ENCODE results near the gene ACBD6.

Gene ACBD6

DNA sequence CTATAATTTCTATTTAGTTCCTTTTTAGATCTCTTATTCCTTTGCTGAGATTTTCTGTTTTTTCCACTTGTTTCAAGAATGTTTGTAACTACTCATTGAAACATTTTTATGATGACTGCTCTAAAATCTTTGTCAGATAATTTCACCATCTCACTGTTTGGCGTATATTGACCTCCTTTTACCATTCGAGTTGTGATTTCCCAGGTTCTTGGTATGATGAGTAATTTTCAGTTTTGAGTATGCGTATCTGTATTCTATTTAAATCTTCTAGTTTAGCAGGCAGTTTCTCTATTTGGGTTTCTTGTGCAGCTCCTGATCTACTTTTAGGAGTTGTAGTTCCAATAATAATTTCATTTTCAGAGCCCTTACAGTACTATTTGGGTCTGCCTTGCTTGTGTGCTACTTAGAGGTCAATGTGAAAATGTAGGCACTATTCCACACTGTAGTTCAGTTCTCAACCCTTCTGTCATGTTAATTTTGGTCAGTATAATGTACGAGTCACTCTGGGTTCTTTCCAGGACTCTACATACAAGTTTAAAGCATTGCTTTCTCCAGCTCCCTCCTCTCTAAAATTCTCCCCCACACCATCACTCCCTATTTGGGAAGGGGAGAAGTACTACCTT is 115.5 kb downstream of the ACBD6 start:
- no peaks in the 10 kb centered on the region for H3K4me1 ChIP-seq (ENCODE audit: control insufficient read depth, insufficient read depth, low read length)
- no peaks in the 10 kb centered on the region for H3K9me3 ChIP-seq (ENCODE audit: control insufficient read depth, insufficient read depth, low read length)
- no peak overlapping the region for H3K4me3 ChIP-seq (ENCODE audit: low read depth, low read length)
- H3K27ac ChIP-seq (ENCODE audit: low read depth, low read length): no peak overlapping the region
- no peaks in the 10 kb centered on the region for H3K36me3 ChIP-seq (ENCODE audit: control insufficient read depth, insufficient read depth, low read length)
- H3K9ac ChIP-seq (ENCODE audit: low read depth, low read length): no peak overlapping the region
- H3K27me3 ChIP-seq (ENCODE audit: control insufficient read depth, insufficient read depth, low read length): no peaks in the 10 kb centered on the region

DNA sequence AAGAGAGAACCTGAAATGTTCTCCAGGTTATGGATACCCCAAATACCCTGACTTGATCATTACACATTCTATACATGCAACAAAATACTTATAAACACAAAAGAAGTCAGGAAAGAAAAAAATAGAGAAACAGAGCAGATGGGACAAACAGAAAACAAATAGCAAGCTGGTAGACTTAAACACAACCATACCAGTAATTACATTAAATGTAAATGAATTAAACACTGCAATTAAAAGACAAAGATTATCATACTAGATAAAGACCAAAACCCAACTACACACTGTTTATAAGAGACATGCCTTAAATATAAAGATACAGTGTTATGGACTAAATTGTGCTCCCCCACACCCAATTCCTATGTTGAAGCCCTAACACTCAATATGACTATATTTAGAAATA is 117.2 kb downstream of the ACBD6 start:
- Histone ChIP-seq H3K27ac (ENCODE audit: low read depth, low read length) (no peak overlapping the region), H3K27me3 (ENCODE audit: control insufficient read depth, insufficient read depth, low read length) (no peaks in the 10 kb centered on the region), H3K4me1 (ENCODE audit: control insufficient read depth, insufficient read depth, low read length) (no peaks in the 10 kb centered on the region), H3K36me3 (ENCODE audit: control insufficient read depth, insufficient read depth, low read length) (no peaks in the 10 kb centered on the region), H3K9ac (ENCODE audit: low read depth, low read length) (no peak overlapping the region), H3K4me3 (ENCODE audit: low read depth, low read length) (no peak overlapping the region), H3K9me3 (ENCODE audit: control insufficient read depth, insufficient read depth, low read length) (peaks cover 4% of the 10 kb centered on the region; the same call in 1 of the 2 replicates)

DNA sequence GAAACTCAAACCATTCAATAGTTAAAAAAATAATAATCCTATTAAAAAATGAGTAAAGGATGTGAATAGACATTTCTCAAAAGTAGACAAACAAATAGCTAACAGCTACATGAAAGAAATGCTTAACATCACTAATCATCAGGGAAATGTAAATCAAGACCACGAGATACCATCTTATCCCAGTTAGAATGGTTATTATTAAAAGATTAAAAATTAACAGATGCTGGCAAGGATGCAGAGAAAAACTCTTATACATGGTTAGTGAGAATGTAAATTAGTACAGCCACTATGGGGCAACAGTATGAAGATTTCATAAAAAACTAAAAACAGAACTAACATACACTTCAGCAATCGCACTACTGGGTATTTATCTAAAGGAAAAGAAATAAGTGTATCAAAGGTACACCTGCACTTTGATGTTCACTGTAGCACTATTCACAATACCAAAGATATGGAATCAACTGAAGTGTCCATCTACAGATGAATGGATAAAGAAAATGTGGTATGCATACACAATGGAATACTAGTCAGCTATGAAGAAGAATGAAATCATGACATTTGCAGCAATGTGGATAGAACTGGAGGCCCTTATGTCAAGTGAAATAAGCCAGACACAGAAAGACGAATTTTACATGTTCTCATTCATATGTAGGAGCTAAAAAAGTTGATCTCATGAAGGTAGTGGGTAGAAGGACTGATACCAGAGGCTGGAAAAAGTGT is 117.9 kb downstream of the ACBD6 start:
- no peaks in the 10 kb centered on the region for H3K36me3 ChIP-seq (ENCODE audit: control insufficient read depth, insufficient read depth, low read length)
- no peaks in the 10 kb centered on the region for H3K27me3 ChIP-seq (ENCODE audit: control insufficient read depth, insufficient read depth, low read length)
- peaks cover 8% of the 10 kb centered on the region; the same call in 1 of the 2 replicates for H3K9me3 ChIP-seq (ENCODE audit: control insufficient read depth, insufficient read depth, low read length)
- no peak overlapping the region for H3K27ac ChIP-seq (ENCODE audit: low read depth, low read length)
- no peak overlapping the region for H3K9ac ChIP-seq (ENCODE audit: low read depth, low read length)
- no peaks in the 10 kb centered on the region for H3K4me1 ChIP-seq (ENCODE audit: control insufficient read depth, insufficient read depth, low read length)
- H3K4me3 ChIP-seq (ENCODE audit: low read depth, low read length): no peak overlapping the region

DNA sequence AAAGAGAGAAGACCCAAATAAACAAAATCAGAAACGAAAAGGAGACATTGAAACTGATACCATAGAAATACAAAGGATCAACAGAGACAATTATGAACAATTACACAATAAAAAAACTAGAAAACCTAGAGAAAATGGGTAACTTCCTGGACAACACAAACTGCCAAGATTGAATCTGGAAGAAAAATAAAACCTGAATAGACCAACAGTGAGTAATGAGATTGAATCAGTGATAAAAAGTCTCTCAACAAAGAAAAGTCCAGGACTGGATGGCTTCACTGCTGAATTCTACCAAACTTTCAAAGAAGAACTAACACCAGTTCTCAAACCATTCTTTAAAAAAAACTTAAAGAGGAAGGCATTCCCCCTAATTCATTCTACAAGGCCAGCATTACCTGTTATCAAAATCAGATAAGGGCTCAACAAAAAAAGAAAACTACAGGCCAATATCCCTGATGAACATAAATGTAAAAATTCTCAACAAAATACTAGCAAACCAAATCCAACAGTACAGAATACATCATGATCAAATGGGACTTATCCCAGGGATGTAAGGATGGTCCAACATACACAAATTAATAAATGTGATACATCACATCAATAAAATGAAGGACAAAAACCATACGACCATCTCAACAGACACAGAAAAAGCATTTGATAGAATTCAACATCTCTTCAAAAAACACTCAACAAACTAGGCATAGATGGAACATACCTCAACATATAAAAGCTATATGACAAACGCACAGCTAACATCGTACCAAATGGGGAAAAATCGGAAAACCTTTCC is 119.9 kb downstream of the ACBD6 start:
- Histone ChIP-seq H3K9me3 (ENCODE audit: control insufficient read depth, insufficient read depth, low read length) (peaks cover 8% of the 10 kb centered on the region; the same call in 1 of the 2 replicates), H3K9ac (ENCODE audit: low read depth, low read length) (no peak overlapping the region), H3K27me3 (ENCODE audit: control insufficient read depth, insufficient read depth, low read length) (no peaks in the 10 kb centered on the region), H3K27ac (ENCODE audit: low read depth, low read length) (no peak overlapping the region), H3K36me3 (ENCODE audit: control insufficient read depth, insufficient read depth, low read length) (no peaks in the 10 kb centered on the region), H3K4me1 (ENCODE audit: control insufficient read depth, insufficient read depth, low read length) (no peaks in the 10 kb centered on the region), H3K4me3 (ENCODE audit: low read depth, low read length) (no peak overlapping the region)

DNA sequence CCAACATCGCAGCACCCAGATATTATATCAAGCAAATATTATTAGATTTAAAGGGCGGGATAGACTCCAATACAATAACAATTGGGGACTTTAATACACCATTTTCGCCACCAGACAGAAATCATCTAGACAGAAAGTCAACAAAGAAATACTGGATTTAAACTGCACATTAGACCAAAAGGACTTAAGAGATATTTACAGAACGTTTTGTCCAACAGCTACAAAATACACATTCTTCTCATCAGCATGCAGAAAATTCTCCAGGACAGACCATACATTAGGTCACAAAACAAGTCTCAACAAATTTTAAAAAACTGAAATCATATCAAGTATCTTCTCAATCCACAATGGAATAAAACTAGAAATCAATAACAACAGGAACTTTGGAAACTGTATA is 121.2 kb downstream of the ACBD6 start:
- H3K4me1 ChIP-seq (ENCODE audit: control insufficient read depth, insufficient read depth, low read length): no peaks in the 10 kb centered on the region
- H3K9ac ChIP-seq (ENCODE audit: low read depth, low read length): no peak overlapping the region
- no peaks in the 10 kb centered on the region for H3K27me3 ChIP-seq (ENCODE audit: control insufficient read depth, insufficient read depth, low read length)
- peaks cover 8% of the 10 kb centered on the region; the same call in 1 of the 2 replicates for H3K9me3 ChIP-seq (ENCODE audit: control insufficient read depth, insufficient read depth, low read length)
- H3K4me3 ChIP-seq (ENCODE audit: low read depth, low read length): no peak overlapping the region
- no peak overlapping the region for H3K27ac ChIP-seq (ENCODE audit: low read depth, low read length)
- no peaks in the 10 kb centered on the region for H3K36me3 ChIP-seq (ENCODE audit: control insufficient read depth, insufficient read depth, low read length)

DNA sequence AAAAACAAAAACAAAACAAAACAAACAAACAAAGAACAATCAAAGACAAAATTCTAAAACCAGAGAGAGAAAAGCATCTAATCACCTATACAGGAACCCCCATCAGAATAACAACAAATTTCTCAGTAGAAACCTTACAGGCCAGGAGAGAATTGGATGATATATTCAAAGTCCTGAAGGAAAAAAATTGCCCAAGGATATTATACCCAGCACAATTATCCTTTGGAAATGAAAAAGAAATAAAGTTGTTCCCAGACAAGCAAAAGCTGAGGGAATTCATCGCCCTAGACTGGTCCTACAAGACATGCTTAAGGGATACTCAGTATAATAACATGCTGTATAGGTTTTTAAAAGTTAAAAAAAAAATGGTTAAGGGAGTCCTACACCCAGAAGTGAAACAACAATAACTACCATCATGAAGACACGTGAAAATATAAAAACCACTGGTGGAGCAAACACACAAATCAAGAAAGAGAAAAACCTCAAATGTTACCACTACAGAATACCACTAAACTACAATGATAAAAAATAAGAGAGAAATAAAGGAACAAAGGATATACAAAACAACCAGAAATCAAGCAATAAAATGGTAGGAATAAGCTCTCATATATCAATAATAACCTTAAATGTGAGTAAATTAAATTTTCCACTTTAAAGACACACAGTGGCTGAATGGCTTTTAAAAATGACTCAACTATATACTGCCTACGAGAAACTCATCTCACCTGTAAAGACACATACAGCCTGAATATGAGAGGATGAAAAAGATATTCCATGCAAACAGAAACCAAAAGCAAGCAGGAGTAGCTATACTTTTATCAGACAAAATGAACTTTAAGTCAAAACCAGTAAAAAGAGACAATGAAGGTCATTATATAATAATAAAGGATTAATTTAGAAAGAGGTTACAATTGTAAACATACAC is 121.9 kb downstream of the ACBD6 start:
- H3K4me3 ChIP-seq (ENCODE audit: low read depth, low read length): no peak overlapping the region
- H3K27me3 ChIP-seq (ENCODE audit: control insufficient read depth, insufficient read depth, low read length): no peaks in the 10 kb centered on the region
- H3K36me3 ChIP-seq (ENCODE audit: control insufficient read depth, insufficient read depth, low read length): no peaks in the 10 kb centered on the region
- 0 out of 2 replicates have a peak, but pooled peaks cover under 1% of the 10 kb centered on the region for H3K4me1 ChIP-seq (ENCODE audit: control insufficient read depth, insufficient read depth, low read length)
- peaks cover 8% of the 10 kb centered on the region; the same call in 1 of the 2 replicates for H3K9me3 ChIP-seq (ENCODE audit: control insufficient read depth, insufficient read depth, low read length)
- H3K27ac ChIP-seq (ENCODE audit: low read depth, low read length): no peak overlapping the region
- H3K9ac ChIP-seq (ENCODE audit: low read depth, low read length): no peak overlapping the region

DNA sequence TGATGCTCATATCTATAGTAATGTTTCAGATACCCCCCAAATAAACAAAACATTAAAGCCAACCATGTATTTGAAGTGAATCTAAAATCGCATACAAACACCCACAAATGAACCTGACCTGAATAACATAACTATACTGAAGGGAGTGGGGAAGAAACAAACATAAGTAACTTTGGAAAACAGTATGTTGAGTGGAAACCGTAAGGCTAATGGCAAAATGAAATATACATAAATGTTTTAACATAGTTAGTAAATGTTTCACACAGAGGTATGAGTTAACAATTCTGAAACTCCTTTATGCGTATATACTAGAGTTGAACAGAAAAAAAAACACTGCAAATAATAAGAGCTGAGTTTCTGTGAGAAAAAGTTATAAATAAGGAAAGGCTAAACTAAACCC is 125.6 kb downstream of the ACBD6 start:
- Histone ChIP-seq H3K27ac (ENCODE audit: low read depth, low read length) (no peak overlapping the region), H3K9ac (ENCODE audit: low read depth, low read length) (no peak overlapping the region), H3K36me3 (ENCODE audit: control insufficient read depth, insufficient read depth, low read length) (no peaks in the 10 kb centered on the region), H3K27me3 (ENCODE audit: control insufficient read depth, insufficient read depth, low read length) (no peaks in the 10 kb centered on the region), H3K9me3 (ENCODE audit: control insufficient read depth, insufficient read depth, low read length) (peaks cover 8% of the 10 kb centered on the region; the same call in 1 of the 2 replicates), H3K4me3 (ENCODE audit: low read depth, low read length) (no peak overlapping the region), H3K4me1 (ENCODE audit: control insufficient read depth, insufficient read depth, low read length) (peaks cover 25% of the 10 kb centered on the region)

DNA sequence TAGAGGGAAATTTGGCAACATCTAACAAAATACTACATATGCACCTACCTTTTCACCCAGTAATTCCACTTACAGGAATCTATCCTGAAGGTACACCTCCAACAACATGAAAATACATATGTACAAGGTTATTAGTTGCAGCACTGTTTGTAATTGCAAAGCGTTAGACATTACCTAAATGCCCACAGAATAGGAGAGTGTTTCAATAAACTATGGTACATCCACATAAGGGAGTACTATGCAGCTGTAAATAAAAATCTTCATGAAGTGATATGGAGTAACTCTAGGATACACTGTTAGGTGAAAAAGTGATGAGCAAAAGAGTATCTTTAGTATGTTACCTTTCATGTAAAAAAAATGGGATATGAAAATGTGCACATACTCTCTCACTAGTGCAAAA is 126.1 kb downstream of the ACBD6 start:
- H3K9me3 ChIP-seq (ENCODE audit: control insufficient read depth, insufficient read depth, low read length): peaks cover 8% of the 10 kb centered on the region; the same call in 1 of the 2 replicates

DNA sequence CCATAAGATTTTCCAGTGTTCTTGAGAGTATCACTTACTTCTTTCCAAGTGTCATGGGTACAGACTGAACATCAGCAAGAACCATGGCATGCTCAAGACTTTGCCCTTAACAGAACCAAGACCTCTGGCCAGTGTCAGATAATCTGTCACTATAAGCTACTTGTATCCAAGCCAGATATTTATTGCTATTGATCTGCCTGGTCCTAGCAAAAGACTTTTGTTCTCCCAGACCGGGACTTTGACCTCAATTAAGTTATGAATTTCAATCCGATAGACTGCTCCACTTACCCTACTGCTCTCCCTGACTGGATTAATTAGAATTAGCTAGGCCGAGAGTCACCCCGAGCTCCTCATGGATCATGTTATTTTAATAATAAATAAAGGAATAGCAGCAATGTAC is 129.6 kb downstream of the ACBD6 start:
- H3K9ac ChIP-seq (ENCODE audit: low read depth, low read length): no peak overlapping the region
- H3K36me3 ChIP-seq (ENCODE audit: control insufficient read depth, insufficient read depth, low read length): no peaks in the 10 kb centered on the region
- H3K9me3 ChIP-seq (ENCODE audit: control insufficient read depth, insufficient read depth, low read length): no peaks in the 10 kb centered on the region
- H3K27me3 ChIP-seq (ENCODE audit: control insufficient read depth, insufficient read depth, low read length): no peaks in the 10 kb centered on the region
- no peak overlapping the region for H3K27ac ChIP-seq (ENCODE audit: low read depth, low read length)
- no peak overlapping the region for H3K4me3 ChIP-seq (ENCODE audit: low read depth, low read length)
- peaks cover 31% of the 10 kb centered on the region for H3K4me1 ChIP-seq (ENCODE audit: control insufficient read depth, insufficient read depth, low read length)

More for the DNA sequence above, 126.1 kb downstream of the ACBD6 start:
- Histone ChIP-seq H3K4me1 (ENCODE audit: control insufficient read depth, insufficient read depth, low read length) (peaks cover 25% of the 10 kb centered on the region), H3K27me3 (ENCODE audit: control insufficient read depth, insufficient read depth, low read length) (no peaks in the 10 kb centered on the region), H3K9ac (ENCODE audit: low read depth, low read length) (no peak overlapping the region), H3K27ac (ENCODE audit: low read depth, low read length) (no peak overlapping the region), H3K4me3 (ENCODE audit: low read depth, low read length) (no peak overlapping the region), H3K36me3 (ENCODE audit: control insufficient read depth, insufficient read depth, low read length) (no peaks in the 10 kb centered on the region)

DNA sequence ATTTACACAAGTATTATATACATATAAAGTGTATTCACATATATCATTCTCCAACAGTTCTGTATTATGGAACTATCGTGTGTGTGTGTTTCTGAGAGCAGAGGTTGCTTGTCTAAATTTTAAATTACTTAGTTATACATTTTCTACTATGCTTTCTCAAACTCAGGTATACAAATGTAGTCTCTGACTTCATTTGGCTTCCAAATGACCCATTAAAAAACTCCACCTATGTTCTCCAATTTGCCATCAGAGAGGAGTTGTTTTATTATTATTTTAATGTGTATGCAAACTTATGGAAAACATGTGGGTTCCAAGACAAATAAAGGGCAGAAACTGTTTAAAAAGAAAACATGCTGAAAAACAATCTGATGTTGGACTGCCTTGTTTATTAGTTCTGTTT is 131.8 kb downstream of the ACBD6 start:
- Histone ChIP-seq H3K36me3 (ENCODE audit: control insufficient read depth, insufficient read depth, low read length) (no peaks in the 10 kb centered on the region), H3K4me3 (ENCODE audit: low read depth, low read length) (no peak overlapping the region), H3K27ac (ENCODE audit: low read depth, low read length) (no peak overlapping the region), H3K9me3 (ENCODE audit: control insufficient read depth, insufficient read depth, low read length) (no peaks in the 10 kb centered on the region), H3K9ac (ENCODE audit: low read depth, low read length) (no peak overlapping the region), H3K4me1 (ENCODE audit: control insufficient read depth, insufficient read depth, low read length) (peaks cover 31% of the 10 kb centered on the region), H3K27me3 (ENCODE audit: control insufficient read depth, insufficient read depth, low read length) (no peaks in the 10 kb centered on the region)

Measured in HUES48 (cell line).